ENCODE results near the gene WFS1.

The WFS1 gene, protein sequence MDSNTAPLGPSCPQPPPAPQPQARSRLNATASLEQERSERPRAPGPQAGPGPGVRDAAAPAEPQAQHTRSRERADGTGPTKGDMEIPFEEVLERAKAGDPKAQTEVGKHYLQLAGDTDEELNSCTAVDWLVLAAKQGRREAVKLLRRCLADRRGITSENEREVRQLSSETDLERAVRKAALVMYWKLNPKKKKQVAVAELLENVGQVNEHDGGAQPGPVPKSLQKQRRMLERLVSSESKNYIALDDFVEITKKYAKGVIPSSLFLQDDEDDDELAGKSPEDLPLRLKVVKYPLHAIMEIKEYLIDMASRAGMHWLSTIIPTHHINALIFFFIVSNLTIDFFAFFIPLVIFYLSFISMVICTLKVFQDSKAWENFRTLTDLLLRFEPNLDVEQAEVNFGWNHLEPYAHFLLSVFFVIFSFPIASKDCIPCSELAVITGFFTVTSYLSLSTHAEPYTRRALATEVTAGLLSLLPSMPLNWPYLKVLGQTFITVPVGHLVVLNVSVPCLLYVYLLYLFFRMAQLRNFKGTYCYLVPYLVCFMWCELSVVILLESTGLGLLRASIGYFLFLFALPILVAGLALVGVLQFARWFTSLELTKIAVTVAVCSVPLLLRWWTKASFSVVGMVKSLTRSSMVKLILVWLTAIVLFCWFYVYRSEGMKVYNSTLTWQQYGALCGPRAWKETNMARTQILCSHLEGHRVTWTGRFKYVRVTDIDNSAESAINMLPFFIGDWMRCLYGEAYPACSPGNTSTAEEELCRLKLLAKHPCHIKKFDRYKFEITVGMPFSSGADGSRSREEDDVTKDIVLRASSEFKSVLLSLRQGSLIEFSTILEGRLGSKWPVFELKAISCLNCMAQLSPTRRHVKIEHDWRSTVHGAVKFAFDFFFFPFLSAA

DNA sequence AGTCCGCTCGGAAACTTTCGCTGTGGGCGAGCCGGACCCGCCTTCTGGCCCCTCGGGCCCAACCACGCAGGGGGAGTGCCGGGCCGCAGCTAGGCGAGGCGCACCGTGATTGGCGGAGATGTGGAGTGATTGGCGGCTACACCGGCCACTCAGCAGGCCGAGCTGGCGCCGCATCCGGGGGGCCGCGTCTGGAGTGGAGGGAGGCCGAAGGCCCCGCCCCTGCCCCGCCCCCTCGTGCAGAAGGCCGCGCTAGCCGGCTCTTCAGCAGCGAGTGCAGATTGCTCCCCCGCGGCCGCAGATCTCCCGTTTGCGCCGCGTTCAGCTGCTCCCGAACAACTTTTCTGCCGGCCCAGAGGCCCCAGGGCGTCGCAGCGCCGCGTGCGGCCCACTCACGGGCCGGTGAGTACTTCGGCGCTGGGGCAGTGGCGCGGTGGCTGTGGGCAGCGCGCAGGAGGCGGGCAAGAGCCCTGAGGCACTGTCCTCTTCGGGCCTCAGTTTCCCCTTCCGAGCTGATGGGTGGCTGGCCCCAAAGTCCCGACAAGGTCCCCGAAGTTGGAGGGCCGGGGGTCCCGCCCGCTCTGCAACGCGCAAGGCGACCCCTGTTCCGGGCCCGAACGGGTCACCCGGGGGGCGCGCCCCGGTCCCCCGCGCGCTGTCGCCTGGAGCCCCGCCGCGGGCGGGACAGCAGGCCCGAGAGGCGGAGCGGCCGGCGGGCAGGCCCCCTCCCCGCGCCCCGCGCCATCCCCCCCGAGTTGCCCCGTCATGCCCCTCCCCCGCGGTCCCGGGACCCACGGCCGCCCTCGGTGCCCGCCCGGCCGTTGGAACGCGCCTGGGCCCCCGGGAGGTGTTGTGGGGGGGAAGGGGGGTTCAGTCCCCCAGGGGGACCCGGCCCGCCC, at the start of gene WFS1:
Gene WFS1 (plus strand): TSS at position 235 of the 896 bp plus-strand sequence. CDS start 7,606 bp downstream, outside the sequence.
- DNase-seq, result peak; percentile 98

DNA sequence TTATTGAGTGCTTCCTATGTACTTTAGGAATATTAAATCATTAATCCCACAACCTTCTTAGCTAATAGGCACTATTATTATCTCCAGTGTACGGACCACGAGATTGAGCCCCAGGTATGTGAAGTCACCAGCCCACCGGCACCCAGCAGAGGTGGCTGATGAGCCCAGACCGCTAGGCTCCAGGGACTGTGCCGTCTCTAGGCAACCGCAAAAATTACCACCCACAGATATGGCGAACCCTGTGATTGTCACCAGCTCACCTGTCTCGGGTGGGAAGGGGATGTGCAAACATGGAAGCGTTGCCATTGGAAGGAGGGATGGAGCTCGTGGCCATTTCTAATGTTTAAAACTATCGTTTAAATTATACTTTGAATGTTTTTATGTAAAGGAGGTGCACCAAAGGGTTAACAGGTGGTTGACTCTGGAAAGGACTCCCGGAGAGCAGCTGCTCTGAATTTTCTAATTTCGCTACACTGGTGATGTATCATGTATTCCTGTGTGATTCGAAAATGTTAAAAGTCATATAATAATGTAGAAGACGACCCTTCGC, 48.3 kb upstream of the WFS1 start:
- no peak for DNase-seq

DNA sequence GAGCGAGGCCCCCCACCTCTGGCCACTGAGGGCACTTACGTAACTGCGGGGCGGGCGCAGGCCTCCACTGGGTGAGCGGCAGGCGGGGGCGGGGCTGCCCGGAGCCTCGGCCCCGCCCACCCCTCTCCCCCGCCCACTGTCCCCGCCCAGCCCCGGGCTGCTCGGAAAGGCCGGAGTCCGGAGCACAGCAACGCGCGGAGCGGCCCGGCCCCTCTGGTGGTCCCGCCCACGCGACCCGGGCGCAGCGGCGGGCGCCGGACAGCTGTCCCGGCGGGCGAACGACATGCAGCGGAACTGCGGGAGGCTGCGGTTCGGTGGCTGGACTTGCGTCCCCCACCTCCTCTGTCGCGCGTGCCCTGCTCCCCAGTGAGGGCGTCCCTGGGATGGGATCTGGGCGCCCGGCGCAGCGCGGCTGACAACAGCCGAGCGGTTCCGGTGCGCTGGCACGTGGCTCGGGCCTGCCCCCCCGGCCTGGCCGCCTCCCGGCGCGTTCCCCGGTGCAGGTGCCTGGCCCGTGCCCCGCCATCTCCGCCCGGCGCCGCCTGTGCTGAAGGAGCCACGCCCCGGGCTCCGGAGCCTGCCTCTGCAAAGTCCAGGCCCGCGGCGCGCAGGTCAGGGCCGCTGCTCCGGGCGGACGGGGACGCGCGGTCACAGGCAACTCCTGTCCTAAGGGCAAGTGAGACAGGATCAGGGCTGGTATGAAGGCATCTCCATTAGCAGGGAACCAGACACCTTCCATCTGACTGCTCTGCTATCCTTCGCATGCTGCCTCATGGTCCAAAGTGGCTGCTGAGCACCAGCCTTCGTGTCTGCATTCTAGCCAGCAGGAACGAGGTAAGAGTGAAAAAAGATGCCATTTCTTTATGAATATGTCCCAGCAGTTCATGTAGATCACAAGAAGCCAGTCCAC, 47.5 kb upstream of the WFS1 start:
- peak; percentile 8 for DNase-seq

DNA sequence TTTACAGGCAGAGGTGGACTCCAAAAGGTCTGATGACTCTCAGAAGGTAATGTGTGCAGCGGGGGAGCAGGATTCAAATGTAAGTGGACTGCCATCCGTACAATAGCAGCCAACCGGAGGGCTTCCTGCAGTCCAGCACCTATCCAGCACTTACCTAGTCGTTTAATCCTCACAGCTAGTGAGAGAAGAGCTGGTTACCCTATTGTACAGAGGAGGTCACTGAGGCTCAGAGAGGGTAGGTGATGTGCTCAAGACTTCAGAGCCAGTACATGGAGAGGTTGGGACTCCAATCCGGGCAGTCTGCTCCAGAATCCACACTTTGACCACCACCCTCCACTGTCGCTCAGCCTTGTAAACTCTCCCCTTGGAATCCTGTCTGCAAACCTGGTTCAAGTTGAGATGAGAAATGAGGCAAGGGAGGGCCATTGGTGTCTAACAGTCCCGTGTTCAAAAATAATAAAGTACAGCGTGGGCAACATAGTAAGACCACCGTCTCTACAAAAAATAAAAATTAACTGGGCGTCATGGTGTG, 46.8 kb upstream of the WFS1 start:
- DNase-seq, result no peak

DNA sequence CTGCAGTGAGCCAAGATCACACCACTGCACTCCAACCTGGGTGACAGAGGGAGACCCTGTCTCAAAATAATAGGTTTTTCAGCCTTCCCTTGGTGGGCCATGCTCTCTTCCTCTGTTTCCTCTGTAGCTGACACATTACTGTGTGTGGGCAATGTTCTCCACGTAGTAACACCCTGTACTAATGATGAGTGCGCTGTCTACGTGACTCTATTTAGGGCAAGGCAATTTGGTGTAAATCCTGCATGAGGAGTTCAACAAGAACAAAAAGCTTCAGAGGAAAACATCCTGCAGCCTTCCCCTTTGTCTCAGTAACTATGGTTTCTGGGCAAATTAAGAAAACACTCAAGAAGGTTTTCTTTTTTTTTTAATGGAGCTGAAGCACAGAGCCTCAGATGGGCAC, 44.9 kb upstream of the WFS1 start:
- DNase-seq, result no peak

DNA sequence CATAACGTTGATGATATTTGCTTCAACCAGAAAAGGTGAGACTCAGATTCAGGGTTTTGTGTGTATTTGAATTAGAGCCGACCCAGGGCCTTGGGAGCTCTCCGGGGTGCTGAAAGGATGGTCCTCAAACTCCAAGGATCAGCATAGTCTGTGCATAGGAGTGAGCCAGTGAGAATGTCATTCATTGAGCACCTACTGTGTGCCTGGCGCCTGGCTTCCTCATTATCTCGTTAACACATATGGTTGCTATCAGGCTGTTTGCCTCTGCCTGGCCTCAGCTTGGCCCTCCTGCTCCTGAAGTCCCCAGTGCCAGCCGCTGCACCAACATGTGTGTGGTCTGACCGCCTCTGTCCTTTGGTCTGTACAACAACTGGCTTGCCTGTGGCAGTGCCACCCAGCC, 44.2 kb upstream of the WFS1 start:
- DNase-seq, result no peak

- DNase-seq, result no peak
These were observed 43.1 kb upstream of the WFS1 start for GRCh38 chr4:6226506-6226905.

DNA sequence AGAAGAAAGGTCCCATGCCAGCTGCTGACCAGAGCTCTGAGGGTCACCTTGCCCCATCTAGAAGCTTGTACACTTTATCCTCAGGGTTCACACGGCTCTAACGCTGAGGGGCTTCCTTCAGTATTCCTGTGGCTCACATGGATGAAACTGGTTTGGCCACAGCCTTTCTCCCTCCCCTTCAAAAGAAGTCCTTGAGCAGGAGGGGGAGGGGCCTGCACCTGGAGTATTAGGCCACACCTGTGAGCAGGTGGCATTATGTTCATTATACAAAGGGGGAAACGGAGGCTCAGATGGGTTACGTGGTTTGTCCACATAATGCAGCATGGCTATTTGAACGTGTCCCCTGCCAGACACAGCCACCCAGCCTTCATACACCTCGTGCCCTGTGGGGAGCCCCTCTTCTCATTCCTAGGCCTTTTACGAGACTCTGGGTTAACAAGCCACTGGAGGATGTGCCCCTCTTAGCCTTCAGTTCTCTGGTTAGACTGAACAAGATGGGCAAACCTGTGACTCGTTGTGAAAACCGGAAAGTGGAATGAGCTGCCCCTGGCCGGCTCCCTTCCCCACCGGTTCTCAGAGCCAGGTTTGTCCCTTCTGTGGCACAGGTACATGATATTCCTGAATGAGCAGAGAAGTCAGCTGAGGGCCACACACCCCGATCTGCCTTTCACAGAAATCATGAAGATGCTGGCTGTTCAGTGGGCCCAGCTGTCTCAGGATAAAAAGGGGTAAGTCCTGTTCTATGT, 42.1 kb upstream of the WFS1 start:
- DNase-seq, result no peak

- DNase-seq, result no peak
These were observed 41.2 kb upstream of the WFS1 start for GRCh38 chr4:6228158-6229067.

DNA sequence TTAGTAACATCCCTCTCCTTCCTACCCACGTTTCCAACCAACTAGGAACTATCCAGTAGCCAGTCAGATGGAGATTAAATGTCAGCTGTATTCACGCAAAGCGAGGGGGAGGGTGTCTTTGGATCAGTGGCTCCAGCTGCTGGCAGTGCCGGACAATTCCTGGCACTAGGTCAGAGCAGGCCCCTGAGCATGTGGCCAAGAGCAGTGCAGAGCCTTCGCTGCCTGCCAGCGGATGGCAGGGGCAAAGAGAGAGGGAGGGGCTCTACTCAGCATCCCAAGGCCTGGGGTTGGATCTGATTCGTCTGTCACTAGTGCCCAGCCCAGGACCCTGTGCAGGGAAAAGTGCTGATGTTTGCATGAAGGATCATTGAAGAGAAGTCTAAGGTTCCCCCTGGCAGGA, 40.6 kb upstream of the WFS1 start:
- DNase-seq, result no peak

GRCh38 chr4:6229671-6230501, 39.8 kb upstream of the WFS1 start:
- no peak for DNase-seq

DNA sequence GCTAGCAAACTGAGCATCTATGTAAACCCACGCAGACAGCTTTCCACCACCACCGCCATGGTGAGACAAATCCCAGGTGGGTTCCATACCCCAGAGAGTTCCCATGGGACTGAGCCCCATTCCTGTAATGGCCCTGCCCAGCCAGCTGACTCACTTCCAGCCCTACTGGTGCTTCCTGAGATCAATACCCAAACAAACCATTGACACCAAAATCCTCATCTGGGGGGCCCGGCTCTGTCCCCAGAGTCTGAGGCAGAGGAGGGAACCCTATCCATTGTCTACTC, 39.2 kb upstream of the WFS1 start:
- no peak for DNase-seq

DNA sequence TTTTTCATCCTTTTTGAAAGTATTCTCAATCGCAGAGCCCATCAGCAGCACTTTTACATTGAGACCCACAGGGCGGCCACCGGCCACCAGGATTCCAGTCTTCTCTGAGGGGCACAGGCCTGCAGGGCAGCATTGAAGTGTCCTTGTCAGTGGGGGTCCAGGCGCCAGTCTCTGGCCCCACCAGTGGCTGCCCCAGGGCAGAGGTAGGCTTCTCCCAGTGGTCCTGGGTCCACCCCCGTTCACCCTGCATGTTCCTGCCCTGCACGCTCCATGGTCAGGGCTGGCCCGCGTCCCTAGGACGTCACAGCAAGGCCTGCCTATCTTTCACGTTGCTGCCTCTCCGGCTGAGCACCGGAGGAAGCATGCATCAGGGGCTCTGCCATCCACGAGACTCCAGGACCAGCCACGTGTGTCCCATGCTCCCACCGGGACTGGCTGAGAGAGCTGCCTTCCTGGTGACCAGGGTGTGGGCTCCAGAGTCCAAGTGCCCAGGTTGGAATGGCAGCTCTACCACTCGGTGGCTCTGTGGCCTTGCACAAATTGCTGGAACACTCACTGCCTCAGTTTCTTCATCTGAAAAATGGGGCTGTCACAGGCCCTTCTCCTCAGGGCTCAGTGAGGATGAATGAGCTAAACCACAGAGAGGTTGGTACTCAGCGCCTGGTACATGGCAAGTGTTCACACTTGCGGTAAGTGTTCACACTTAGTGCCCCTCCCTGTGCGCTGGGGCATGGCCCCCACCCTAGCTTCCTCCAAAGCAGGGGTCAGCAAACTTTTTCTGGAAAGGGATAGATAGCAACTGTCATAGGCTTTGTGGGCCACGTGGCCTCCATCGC, 38.6 kb upstream of the WFS1 start:
- no peak for DNase-seq

- DNase-seq, result no peak
These were observed 37.9 kb upstream of the WFS1 start for GRCh38 chr4:6231663-6232165.

DNA sequence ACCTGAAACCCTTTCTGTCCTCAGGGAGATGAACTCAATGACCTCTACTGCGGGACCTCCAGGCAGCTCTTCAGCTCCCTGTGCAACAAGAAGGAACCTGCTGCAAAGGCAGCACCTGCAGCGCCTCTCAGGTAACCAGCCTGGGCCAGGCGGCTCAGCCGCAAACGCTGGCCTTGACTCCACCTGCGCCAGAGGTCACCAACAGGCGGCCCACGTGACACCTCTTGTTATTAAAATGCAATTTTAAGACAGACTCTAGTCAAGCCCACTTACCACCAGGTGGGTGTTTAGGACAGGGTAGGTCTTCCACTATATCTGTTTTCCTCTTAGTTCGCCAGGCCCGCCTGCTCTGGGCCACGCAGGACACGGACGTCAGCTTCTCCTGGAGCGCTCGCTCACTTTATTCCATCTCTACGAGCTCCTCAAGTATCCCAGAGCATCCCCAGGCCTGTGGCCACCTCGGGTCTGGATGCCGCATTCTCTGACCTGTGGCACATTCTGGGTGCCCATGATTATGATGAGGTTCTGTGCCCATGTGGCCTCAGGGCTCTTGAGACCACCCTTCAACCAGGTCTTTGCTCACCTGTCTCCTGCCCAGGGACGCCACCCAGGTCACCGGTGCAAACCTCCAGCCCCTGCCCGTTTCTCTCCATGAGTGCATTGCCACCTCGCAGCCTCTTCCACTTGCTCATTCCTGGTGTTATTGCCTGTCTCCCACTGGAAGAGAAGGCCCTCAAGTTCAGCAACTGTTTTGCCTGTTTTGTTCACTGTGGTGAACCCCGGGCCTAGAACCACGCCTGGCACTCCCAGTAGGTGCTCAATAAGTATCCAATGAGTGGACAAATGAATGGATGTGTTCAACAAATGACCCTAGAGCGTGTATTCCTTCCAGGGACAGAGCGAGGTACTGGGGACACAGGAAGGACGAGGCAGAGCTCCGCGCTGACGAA, 36.5 kb upstream of the WFS1 start:
- no peak for DNase-seq

DNA sequence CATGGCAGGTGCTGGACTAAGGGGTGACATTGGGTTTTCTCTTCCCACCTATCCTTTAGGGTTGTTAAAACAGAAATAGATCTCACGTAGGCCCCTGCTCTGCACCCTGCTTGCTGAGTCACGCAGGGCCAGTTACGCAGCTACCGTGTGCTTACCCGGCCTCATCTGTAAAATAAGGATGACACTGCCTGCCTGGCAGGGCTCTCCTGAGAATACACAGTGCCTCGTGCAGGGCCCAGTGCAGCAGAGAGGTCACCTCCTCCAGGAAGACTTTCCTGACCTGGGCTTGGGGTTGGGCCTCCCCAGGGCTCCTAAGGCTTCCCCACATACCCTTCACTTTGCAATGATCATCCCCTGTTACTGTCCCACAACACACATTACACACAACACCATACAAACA, 35.7 kb upstream of the WFS1 start:
- DNase-seq, result no peak
